ENCODE data around the gene GOLT1A. TPM values are rescaled to one million over a fixed set of nuclear protein-coding genes. Genes with fewer than 3 reads are reported as not detected.

The GOLT1A gene
- total and polyA plus RNA-seq, 2 donors (not counting 1 experiment from before 2014, with no cell fraction given): not detected

DNA sequence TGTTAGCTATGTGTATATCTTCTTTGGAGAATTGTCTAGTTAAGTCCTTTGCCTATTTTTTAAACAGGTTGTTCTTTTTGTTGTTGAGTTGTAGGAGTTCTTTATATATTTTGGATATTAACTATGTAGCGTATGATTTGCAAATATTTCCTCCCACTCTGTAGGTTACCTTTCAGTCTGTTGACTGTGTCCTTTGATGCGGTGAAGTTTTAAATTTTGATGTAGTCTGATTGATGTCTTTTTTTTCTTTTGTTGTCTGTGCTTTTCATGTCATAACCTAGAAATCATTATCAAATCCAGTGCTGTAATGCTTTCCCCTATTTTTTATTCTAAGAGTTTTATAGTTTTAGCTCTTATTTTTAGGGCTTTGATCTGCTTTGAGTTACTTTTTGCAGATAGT is 8.8 kb downstream of the GOLT1A start:
- Histone ChIP-seq H3K36me3 (replicated peaks in 1 of 2; ENCODE audit: control extremely low read depth in 1 of 2, control insufficient read depth in 1 of 2, extremely low read depth in 1 of 2, insufficient read depth in 2 of 2, low read length in 1 of 2) (no peaks in the 10 kb centered on the region), H3K9me3 (ENCODE audit: control extremely low read depth in 1 of 3, control insufficient read depth in 2 of 3, insufficient read depth in 1 of 3, low read length in 2 of 3) (peaks cover 0 to 3% (median 0%) of the 10 kb centered on the region in 3 donors), H3K9ac (ENCODE audit: low read length) (no peak overlapping the region), H3K4me1 (ENCODE audit: control insufficient read depth in 2 of 2, insufficient read depth in 2 of 2, low read length in 2 of 2) (peaks cover 0 to 6% of the 10 kb centered on the region in 2 donors), H3K27ac (ENCODE audit: low read length in 2 of 2) (no peak overlapping the region), H3K27me3 (replicated peaks in 1 of 4; ENCODE audit: control extremely low read depth in 1 of 4, control insufficient read depth in 3 of 4, insufficient read depth in 4 of 4, low read length in 3 of 4) (peaks cover 0 to 21% (median 13%) of the 10 kb centered on the region in 4 experiments), H2AFZ (ENCODE audit: insufficient read depth, low read depth, low read length, poor library complexity, severe bottlenecking) (no peak overlapping the region), H3K79me2 (ENCODE audit: control insufficient read depth, insufficient read depth, low read length) (no peaks in the 10 kb centered on the region), H4K20me1 (ENCODE audit: control insufficient read depth, insufficient read depth, low read length, poor library complexity, severe bottlenecking) (no peaks in the 10 kb centered on the region), H3K4me2 (replicated peaks; ENCODE audit: low read depth, low read length, poor library complexity, severe bottlenecking) (no peak overlapping the region), H3K4me3 (ENCODE audit: control extremely low read depth in 1 of 5, extremely low read depth in 1 of 5, insufficient read depth in 1 of 5, low read depth in 2 of 5, low read length in 4 of 5) (no peak overlapping the region)
- Mint-ChIP-seq H3K27ac (no peak overlapping the region), H3K9me3 (ENCODE audit: insufficient read depth) (no peaks in the 10 kb centered on the region), H3K4me3 (no peak overlapping the region), H3K27me3 (peaks cover 38% of the 10 kb centered on the region), H3K4me1 (no peaks in the 10 kb centered on the region)
- POLR2A ChIA-PET: no interaction called here
- no CpG with 5 or more reads among the region's 2 CpGs for WGBS (ENCODE audit: insufficient coverage)
- intact Hi-C loops (cut with micrococcal nuclease): no loop called here
- DNase-seq (no peak), ATAC-seq (ENCODE audit: low read depth) (no peak)
- CTCF ChIA-PET: no interaction called here
- TF ChIP-seq, protein P1, sequence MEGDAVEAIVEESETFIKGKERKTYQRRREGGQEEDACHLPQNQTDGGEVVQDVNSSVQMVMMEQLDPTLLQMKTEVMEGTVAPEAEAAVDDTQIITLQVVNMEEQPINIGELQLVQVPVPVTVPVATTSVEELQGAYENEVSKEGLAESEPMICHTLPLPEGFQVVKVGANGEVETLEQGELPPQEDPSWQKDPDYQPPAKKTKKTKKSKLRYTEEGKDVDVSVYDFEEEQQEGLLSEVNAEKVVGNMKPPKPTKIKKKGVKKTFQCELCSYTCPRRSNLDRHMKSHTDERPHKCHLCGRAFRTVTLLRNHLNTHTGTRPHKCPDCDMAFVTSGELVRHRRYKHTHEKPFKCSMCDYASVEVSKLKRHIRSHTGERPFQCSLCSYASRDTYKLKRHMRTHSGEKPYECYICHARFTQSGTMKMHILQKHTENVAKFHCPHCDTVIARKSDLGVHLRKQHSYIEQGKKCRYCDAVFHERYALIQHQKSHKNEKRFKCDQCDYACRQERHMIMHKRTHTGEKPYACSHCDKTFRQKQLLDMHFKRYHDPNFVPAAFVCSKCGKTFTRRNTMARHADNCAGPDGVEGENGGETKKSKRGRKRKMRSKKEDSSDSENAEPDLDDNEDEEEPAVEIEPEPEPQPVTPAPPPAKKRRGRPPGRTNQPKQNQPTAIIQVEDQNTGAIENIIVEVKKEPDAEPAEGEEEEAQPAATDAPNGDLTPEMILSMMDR (IDR thresholded peaks at IDR 0.05): no peak
- TF ChIP-seq EZH2 (IDR thresholded peaks at IDR 0.05; ENCODE audit: borderline replicate concordance, insufficient read depth, low read depth, low read length, poor library complexity, severe bottlenecking): no peak

DNA sequence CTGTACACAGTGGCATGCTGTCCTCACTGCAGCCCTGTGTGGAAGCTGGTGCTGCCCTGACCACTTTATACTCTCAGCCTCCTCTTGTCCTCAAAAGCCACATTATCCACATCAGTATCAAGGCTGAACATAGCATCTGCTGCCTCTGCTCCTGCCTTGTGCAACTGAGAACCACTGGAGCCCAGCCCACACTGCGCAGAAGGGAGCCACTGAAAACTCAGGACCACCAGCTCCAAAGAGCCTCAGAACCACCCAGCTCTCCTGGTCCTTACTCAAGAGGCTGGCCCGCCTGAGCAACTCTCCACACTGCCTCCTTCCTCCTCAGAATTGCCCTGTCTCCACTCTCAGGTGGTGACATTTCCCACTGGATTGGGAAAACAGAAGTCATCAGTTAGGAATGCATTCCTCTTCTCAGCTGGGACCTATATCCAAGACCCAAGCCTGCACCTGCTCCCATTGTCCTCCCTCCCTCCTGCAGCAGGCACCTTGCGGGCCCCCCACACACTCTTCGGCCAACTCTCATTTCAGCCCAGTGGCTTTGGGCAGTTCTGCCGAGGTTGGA is 10.5 kb downstream of the GOLT1A start:
- H4K20me1 ChIP-seq (ENCODE audit: control insufficient read depth, insufficient read depth, low read length, poor library complexity, severe bottlenecking): no peaks in the 10 kb centered on the region
- 88% methylated on average over 5 of the region's 5 CpGs for WGBS (ENCODE audit: insufficient coverage)
- H3K9ac ChIP-seq (ENCODE audit: low read length): no peak overlapping the region
- DNase-seq (no peak), ATAC-seq (ENCODE audit: low read depth) (no peak)
- no peaks in the 10 kb centered on the region for H3K79me2 ChIP-seq (ENCODE audit: control insufficient read depth, insufficient read depth, low read length)
- TF ChIP-seq EZH2 (IDR thresholded peaks at IDR 0.05; ENCODE audit: borderline replicate concordance, insufficient read depth, low read depth, low read length, poor library complexity, severe bottlenecking): no peak
- TF ChIP-seq, protein P1 (IDR thresholded peaks at IDR 0.05): no peak
- no peaks in the 10 kb centered on the region for H3K36me3 ChIP-seq (replicated peaks in 1 of 2; ENCODE audit: control extremely low read depth in 1 of 2, control insufficient read depth in 1 of 2, extremely low read depth in 1 of 2, insufficient read depth in 2 of 2, low read length in 1 of 2)
- H2AFZ ChIP-seq (ENCODE audit: insufficient read depth, low read depth, low read length, poor library complexity, severe bottlenecking): no peak overlapping the region
- Mint-ChIP-seq H3K27ac (no peak overlapping the region), H3K4me1 (no peaks in the 10 kb centered on the region), H3K9me3 (ENCODE audit: insufficient read depth) (no peaks in the 10 kb centered on the region), H3K4me3 (no peak overlapping the region), H3K27me3 (peaks cover 38% of the 10 kb centered on the region)
- intact Hi-C loops (cut with micrococcal nuclease): no loop called here
- ChIA-PET CTCF (no interaction called here), POLR2A (no interaction called here)
- H3K4me2 ChIP-seq (replicated peaks; ENCODE audit: low read depth, low read length, poor library complexity, severe bottlenecking): no peak overlapping the region
- peaks cover 0 to 6% of the 10 kb centered on the region in 2 donors for H3K4me1 ChIP-seq (ENCODE audit: control insufficient read depth in 2 of 2, insufficient read depth in 2 of 2, low read length in 2 of 2)
- no peak overlapping the region for H3K4me3 ChIP-seq (ENCODE audit: control extremely low read depth in 1 of 5, extremely low read depth in 1 of 5, insufficient read depth in 1 of 5, low read depth in 2 of 5, low read length in 4 of 5)
- H3K9me3 ChIP-seq (ENCODE audit: control extremely low read depth in 1 of 3, control insufficient read depth in 2 of 3, insufficient read depth in 1 of 3, low read length in 2 of 3): peaks cover 0 to 3% (median 0%) of the 10 kb centered on the region in 3 donors
- H3K27me3 ChIP-seq (replicated peaks in 1 of 4; ENCODE audit: control extremely low read depth in 1 of 4, control insufficient read depth in 3 of 4, insufficient read depth in 4 of 4, low read length in 3 of 4): peaks cover 0 to 21% (median 13%) of the 10 kb centered on the region in 4 experiments
- H3K27ac ChIP-seq (ENCODE audit: low read length in 2 of 2): no peak overlapping the region
